DMS53 (cell line): ENCODE data around the gene SPACDR.
A peak's percentile ranks its signal among the peaks of the same experiment; 100 is the strongest.

Source experiments
- DNase-seq: peaks from one replicate; lab custom pipeline; 2025; lab: John Stamatoyannopoulos, UW

SPACDR gene

GRCh38 chr7:100484673-100485045, 20.6 kb upstream of the SPACDR start:
- peak; percentile 50 for DNase-seq

- peak; percentile 80 for DNase-seq
Observed at GRCh38 chr7:100483722-100484672, 19.9 kb upstream of the SPACDR start, which contains the start of gene NYAP1. NYAP1 (plus strand) TSS chr7:100483927; CDS start chr7:100485312, 1,385 bp downstream.

GRCh38 chr7:100483090-100483721, 19.1 kb upstream of the SPACDR start:
- DNase-seq, result peak; percentile 80

- DNase-seq, result no peak
Observed at GRCh38 chr7:100482728-100483089, 18.6 kb upstream of the SPACDR start.

GRCh38 chr7:100481466-100481865, 17.4 kb upstream of the SPACDR start:
- no peak for DNase-seq

GRCh38 chr7:100478958-100479660, 15.0 kb upstream of the SPACDR start, which contains the start of gene TSC22D4:
TSC22D4 (minus strand) TSS chr7:100479214; CDS start chr7:100478038, 1,176 bp downstream.
- DNase-seq, result peak; percentile 94

GRCh38 chr7:100477871-100478267, 13.8 kb upstream of the SPACDR start:
- DNase-seq, result no peak

GRCh38 chr7:100476903-100477870, 13.1 kb upstream of the SPACDR start:
- DNase-seq, result no peak

GRCh38 chr7:100476101-100476780, 12.2 kb upstream of the SPACDR start:
- no peak for DNase-seq

- no peak for DNase-seq
Observed at GRCh38 chr7:100475549-100475948, 11.5 kb upstream of the SPACDR start.

- DNase-seq, result no peak
Observed at GRCh38 chr7:100472854-100473499, 8.9 kb upstream of the SPACDR start.

GRCh38 chr7:100472121-100472851, 8.2 kb upstream of the SPACDR start:
- DNase-seq, result no peak

GRCh38 chr7:100471021-100471420, 7.0 kb upstream of the SPACDR start:
- no peak for DNase-seq

- peak; percentile 90 for DNase-seq
Observed at GRCh38 chr7:100469227-100470044, 5.4 kb upstream of the SPACDR start.

- DNase-seq, result no peak
Observed at GRCh38 chr7:100467638-100468373, 3.7 kb upstream of the SPACDR start.

- no peak for DNase-seq
Observed at GRCh38 chr7:100466653-100467605, 2.9 kb upstream of the SPACDR start.
